ENCODE data around the gene CDH4.

Gene CDH4

GRCh38 chr20:61673152-61673847, 421.2 kb downstream of the CDH4 start:
- no peak for DNase-seq (ENCODE audit: low spot score)

DNA sequence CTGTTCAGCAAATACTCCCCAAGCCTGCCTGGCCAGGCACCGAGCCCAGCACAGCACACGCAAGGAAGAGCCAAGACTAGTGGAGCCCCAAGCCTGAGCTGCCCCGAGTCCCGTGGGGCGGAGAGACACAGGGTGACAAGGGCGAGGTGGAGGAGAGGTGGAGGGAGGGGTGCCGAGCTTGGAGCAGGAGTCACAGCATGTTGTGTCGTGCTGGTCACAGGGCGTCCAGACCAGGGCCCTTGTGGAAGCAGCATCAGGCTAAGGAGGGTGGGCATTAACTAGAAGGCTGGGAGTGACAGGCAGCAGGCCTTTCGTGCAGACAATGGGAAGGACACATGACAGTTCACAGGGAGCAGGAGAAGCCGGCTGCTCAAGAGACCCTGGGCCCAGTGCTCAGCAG, 422.1 kb downstream of the CDH4 start:
- DNase-seq (ENCODE audit: low spot score), result no peak

DNA sequence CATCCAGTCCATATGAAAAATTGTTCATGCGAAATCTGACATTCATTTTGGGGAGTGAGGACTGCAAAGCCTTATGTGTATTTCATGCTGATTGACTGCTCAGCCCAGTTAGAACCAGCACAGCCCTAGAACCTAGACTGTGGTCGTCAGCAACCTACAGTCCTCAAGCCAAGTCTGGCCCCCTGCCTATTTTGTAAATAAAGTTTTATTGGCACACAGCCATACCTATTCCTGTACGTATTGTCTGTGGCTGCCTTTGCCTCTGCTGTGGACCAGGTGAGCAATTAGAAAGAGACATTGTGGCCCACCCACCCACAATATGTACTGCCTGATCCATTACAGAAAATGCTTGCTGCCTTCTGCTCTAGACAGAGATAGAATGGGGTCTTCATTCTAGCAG, 422.6 kb downstream of the CDH4 start:
- no peak for DNase-seq (ENCODE audit: low spot score)

DNA sequence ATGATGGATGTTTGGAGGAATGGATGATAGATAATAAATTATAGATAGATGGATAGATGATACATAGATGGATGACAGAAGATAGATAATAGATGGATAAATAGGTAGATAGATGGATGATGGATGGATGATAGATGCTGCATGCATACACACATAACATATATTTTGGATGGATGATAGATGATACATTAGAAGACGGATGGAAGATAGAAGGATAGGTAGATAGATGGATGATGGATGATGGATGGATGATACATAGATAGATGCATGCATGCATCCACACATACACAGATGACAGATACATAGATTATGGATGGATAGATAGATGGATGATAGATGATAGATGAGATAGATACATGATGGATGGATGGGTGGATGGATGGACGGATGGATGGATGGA, 425.9 kb downstream of the CDH4 start:
- no peak for DNase-seq (ENCODE audit: low spot score)

GRCh38 chr20:61678437-61678836, 426.4 kb downstream of the CDH4 start:
- DNase-seq (ENCODE audit: low spot score), result no peak

DNA sequence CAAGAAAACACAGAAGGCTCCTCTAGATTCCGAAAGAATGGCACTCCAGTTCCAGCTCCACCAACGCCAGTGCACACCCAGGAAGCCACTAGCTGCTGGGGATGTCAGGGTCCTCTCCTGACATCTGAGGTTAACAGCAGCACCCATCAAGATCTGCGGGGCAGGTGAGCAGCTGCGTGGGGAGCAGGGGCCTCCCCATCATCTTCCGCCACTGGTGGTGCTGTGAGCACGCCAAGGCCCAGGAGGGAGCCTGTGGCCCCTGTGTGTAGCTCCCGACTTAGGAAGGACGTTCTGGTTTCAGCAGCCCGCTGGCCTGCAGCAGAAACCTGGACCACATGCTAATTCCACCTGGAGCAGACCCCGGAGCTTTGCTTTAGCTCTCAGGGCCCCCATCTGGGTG, 427.4 kb downstream of the CDH4 start:
- DNase-seq (ENCODE audit: low spot score), result no peak

DNA sequence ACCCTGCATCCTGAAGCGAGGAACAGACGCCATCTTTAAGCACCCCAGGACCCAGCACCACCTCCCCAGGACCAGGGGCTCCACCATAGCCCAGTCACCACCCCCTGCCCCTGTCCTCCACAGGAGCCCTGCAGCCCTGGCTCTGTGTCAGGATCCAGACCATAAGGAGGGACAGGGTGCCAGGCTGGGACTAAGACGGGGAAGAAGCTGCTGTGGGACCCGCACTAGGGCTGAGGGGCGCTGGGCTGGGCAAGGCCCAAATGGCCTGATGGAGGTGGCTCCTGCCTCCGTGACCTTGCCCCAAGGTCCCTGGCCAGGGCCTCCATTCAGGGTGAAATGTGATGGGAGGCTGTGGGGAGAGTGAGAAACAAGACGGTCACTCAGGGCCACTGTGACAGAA, 428.0 kb downstream of the CDH4 start:
- no peak for DNase-seq (ENCODE audit: low spot score)

- no peak for DNase-seq (ENCODE audit: low spot score)
Measured at GRCh38 chr20:61682114-61682995, 430.3 kb downstream of the CDH4 start.

DNA sequence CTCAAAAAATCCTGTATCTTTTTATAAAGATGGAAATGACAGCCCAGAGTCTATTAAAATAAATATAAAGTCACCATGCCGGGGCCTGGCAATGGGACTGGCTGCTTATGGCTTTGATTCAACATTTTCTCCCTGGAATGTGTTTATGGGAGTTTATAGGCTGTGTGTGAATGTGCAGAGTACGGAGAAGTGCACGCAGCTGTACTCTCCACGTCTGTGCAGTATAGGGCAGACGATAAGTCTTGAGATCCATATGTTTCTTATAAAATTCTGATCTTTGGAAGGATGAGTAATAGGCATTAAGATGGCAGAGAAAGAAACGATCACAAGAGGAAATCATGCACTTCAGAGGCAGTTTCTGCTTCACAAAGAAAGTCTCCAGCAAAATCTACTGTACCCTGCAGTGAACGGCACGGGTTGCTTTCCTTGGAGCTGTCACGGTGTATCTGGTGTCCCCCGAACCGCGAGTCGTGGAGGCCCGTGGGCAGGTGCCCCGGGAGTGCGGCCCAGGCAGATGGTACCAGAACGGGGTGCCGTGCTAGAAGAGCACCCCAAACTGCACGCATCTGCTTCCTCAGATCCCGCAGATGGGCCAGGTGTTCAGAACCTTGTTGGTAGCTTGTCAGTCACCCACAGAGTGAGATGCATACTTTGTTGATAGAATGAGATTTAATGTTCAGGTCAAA, 431.1 kb downstream of the CDH4 start:
- no peak for DNase-seq (ENCODE audit: low spot score)

DNA sequence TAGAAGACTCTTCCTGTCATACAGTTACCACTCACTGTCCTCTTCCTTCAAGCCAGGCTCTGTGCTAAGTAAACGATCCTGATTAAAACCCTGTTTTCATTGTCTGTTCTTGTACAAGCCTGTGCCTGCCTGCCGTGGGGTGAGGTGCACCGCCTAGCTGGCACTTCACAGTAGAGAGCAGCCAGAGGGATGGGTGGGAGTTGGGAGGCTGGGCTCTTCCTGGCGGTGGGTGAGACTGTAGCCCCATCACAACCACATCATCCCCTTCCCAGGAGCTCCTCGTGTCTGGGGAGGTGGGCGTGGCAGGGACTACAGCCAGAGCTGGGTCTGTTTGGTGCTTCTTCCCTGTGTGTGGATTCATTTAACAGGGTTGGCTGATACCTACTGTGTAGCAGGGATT, 431.7 kb downstream of the CDH4 start:
- DNase-seq (ENCODE audit: low spot score), result no peak

- no peak for DNase-seq (ENCODE audit: low spot score)
Measured at GRCh38 chr20:61684136-61684535, 432.1 kb downstream of the CDH4 start.

DNA sequence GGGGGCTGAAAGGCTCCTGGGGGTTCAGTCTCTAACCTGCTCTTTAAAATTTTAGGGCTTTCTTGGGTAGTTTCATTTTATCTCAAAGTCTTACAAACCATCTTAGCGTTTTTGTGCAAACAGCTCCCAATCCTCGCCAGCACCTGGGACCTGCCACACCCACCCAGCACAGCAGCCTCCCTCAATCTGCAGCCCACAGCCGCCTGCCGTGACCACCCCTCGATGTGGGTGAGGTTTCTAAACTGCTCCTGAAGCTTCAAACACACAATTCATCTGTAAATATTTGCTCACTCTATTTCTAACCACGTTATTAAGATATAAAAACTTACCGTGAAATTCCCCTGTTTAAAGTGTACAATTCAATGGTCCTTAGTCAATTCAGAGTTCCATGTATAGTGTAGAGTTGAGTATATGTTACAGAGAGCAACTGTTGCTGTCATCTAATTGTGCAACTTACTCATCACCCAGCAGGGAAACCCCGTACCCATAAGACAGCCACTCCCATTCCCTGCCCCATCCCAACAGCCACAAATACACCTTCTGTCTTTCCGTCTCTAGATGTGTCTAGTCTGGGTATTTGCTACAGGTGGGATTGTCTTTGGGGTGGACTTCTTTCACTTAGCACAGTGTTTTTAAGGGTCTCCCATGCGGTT, 432.6 kb downstream of the CDH4 start:
- no peak for DNase-seq (ENCODE audit: low spot score)

- no peak for DNase-seq (ENCODE audit: low spot score)
Measured at GRCh38 chr20:61685462-61685861, 433.4 kb downstream of the CDH4 start.

DNA sequence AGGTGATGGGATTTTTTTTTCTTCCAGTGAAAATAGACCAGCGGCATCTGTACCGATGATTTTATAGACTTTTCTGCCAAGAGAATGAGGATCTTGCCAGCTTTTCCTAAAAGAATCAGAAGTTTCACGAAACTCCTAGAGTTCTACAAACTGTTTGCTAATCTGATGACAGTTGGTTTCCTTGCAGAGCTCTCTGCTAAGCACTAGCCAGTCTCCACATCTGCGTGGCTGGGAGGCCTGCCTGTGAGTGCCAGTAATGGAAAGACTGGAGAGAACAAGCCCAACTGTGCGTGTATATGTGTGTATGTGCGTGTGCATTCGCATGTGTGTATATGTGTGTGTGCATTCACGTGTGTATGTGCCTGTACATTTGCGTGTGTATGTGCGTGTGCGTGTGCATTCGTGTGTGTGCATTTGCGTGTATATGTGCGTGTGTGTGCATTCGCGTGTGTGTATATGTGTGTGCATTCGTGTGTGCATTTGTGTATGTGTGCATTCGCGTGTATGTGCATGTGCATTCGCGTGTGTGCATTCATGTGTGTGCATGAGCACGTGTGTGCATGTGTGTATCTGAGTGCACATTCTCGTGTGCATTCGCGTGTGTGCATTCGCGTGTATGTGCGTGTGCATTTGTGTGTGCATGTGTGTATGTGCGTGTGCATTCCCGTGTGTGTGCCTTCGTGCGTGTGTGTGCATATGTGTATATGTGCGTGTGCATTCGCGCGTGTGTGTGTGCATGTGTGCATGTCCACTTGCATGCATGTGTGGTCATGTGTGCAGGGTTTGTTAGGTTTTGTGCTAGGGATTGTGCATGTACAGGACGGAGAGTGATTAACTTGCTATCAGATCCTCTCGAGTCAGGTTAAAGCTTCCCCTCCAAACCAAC, 434.2 kb downstream of the CDH4 start:
- DNase-seq (ENCODE audit: low spot score), result no peak

- no peak for DNase-seq (ENCODE audit: low spot score)
Measured at GRCh38 chr20:61688411-61688810, 436.4 kb downstream of the CDH4 start.

- DNase-seq (ENCODE audit: low spot score), result no peak
Measured at GRCh38 chr20:61690150-61690549, 438.1 kb downstream of the CDH4 start.

GRCh38 chr20:61690993-61691838, 439.2 kb downstream of the CDH4 start:
- no peak for DNase-seq (ENCODE audit: low spot score)

DNA sequence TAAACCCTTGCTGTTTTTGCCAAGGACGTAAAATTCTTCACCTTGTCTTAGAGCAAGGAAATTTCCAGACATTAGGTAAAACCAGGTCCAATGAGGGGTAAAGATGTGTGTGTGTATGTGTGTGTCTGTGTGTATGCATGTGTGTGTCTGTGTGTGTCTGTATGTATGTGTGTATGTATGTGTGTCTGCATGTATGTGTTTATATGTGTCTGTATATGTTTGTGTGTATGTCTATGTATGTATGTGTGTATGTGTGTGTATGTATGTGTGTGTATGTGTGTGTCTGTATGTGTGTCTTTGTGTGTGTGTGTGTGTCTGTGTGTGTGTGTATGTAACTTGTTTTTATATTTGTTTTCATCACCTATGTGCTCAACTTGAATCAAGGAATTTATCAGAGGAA, 439.9 kb downstream of the CDH4 start:
- no peak for DNase-seq (ENCODE audit: low spot score)

DNA sequence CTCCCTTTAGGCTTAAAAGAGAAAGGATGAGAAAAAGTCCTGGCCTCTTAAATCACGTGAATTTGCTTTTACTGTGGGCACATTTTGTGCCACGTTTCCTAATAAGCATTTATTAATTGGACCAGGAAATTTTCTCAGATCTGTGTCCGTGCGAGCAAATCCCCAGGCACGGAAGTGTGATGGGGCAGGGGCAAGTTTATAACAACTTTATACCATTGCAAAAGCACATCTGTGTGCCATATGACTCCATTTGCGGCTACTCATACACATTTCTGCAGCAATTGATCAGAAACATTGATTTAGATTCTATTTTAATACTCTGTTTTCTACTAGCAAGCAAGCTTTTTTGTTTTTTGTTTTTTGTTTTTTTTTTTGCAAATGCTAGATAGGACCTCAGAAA, 440.4 kb downstream of the CDH4 start:
- no peak for DNase-seq (ENCODE audit: low spot score)

GRCh38 chr20:61693055-61693600, 441.1 kb downstream of the CDH4 start:
- no peak for DNase-seq (ENCODE audit: low spot score)
